Measurements from ENCODE around the gene PAX3.

GRCh38 chr2:222300726-222301052, 1.9 kb upstream of the PAX3 start:
- TF ChIP-seq CTCF (IDR thresholded peaks at IDR 0.05; ENCODE audit: low read length) (no peak), EZH2phosphoT487 (IDR thresholded peaks at IDR 0.05; ENCODE audit: low read length) (no peak), EZH2 (optimal IDR thresholded peaks at IDR 0.05; ENCODE audit: low read depth, low read length) (no peak)

Measured in MM.1S (cell line).